Hippocampal formation (tissue), 2 donors: Measurements from ENCODE around the gene IL10RB.
"Not testable (repeated sequence)": the region's sequence is repeated elsewhere in the genome, so short reads cannot be mapped to it uniquely, and the experiment has no call there.

ENCODE experiments used
- DNase-seq, 2 donors: peaks; one replicate each; lab custom pipeline; 2025; lab: John Stamatoyannopoulos, UW

IL10RB gene

DNA sequence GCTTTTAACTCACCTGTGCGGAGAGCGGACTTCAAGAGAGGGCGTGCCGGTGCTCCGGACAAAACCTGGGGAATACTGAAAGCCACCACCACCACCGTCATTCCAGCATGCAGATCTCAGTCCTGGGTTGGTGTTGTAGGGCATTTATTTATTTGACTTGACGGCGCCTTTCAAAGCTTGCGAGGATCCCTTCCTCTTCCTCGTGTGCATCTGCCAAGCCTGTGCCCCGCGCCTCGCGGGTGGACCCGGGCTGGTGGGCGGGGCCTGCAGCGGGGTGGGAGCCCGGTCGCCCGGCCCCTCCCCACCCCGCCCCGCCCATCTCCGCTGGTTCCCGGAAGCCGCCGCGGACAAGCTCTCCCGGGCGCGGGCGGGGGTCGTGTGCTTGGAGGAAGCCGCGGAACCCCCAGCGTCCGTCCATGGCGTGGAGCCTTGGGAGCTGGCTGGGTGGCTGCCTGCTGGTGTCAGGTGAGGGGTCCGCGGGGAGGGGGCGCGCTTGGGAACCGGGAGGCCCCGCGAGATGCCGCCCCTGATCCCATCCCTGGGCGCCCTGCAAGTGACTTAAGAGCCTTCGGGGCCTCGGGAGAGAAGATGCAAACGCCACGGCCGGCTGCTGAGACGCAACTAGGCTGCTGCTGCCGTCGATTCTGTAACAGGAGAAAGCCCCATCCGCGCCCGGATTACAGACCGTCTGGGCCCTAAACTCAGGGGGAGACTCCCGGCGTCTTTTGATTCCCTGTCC lies at the start of gene IL10RB:
TSS of gene IL10RB (plus strand) at position 318 of the 739 bp plus-strand sequence. CDS start at position 417, 99 bp downstream.
- peak; percentile 25 to 63 for DNase-seq

DNA sequence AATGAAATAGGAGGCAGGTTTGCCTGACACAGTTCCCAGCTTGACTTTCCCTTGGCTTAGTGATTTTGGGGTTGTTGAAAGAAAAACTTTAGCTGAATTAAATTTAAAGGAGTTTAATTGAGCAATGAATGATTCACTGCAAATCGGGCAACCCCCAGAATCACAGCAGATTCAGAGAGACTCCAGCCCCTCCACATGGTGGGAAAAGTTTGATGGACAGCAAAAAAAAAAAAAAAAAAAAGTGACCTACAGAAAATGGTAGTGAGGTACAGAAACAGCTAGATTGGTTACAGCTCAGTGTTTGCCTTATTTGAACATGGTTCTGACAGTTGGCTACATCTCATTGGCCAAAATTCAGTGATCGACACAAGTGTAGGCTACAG lies 49.0 kb upstream of the IL10RB start:
- no peak for DNase-seq

DNA sequence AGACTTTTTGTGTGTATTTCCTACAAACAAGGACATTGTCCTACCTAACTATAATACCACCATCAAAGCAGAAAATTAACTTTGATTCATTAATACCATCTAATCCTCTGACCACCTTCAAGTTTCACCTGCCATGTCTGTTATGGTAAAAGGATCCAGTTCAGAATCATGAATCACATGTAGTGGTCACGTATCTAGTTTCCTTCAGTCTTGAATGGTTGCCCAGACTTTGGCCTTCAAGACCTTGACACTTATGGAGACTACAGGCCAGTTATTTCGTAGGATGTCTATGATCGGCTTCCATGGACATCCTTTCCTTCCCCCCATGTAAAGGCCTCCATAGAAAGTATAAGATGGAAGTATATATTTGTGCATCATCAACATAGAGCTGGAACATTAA lies 46.9 kb upstream of the IL10RB start:
- DNase-seq, result no peak

DNA sequence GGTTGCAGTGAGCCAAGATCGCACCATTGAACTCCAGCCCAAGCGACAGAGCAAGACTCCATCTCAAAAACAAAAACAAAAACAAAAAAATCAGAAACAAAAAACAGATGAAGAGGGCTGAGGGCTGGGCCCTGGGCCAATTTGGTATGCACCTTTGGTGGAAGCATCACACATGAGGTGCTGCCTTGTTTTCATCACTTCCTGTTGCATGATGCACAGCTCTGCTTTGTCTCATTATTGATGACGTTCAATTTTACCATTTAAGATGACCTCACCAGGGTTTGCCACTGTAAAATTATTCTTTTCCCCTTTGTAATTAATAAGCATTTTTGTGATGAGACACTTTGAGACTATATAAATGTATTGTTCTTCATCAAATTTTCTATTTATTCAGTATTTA lies 46.2 kb upstream of the IL10RB start:
- no peak for DNase-seq

- DNase-seq, result not testable (repeated sequence)
Measured at GRCh38 chr21:33225376-33225775, 40.8 kb upstream of the IL10RB start.

DNA sequence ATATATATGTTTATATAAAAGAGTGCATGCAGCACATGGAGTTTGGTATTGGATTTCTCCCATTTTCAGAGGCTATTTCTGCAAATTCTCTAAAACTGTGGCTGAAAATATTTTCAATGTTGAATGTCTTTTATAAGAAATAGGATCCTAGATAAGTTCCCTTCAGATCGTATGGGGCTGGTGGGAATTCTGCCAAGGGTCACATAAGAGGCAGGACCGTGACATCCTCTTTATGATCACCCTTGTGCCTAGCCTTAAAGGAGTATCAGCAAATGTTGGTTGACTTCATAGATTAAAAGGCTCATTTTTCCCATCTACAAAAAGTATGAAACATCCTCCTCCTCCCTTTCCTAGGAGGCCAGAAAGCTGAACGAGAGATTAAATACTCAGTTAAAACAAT lies 37.7 kb upstream of the IL10RB start:
- no peak for DNase-seq

GRCh38 chr21:33229099-33229783 lies 36.9 kb upstream of the IL10RB start:
- no peak for DNase-seq

- DNase-seq, result peak; percentile 42 to 74
Measured at GRCh38 chr21:33229784-33230544, 36.2 kb upstream of the IL10RB start, which contains the start of gene IFNAR2. IFNAR2 (plus strand) TSS chr21:33229938; CDS start chr21:33241923, 11,985 bp downstream.

DNA sequence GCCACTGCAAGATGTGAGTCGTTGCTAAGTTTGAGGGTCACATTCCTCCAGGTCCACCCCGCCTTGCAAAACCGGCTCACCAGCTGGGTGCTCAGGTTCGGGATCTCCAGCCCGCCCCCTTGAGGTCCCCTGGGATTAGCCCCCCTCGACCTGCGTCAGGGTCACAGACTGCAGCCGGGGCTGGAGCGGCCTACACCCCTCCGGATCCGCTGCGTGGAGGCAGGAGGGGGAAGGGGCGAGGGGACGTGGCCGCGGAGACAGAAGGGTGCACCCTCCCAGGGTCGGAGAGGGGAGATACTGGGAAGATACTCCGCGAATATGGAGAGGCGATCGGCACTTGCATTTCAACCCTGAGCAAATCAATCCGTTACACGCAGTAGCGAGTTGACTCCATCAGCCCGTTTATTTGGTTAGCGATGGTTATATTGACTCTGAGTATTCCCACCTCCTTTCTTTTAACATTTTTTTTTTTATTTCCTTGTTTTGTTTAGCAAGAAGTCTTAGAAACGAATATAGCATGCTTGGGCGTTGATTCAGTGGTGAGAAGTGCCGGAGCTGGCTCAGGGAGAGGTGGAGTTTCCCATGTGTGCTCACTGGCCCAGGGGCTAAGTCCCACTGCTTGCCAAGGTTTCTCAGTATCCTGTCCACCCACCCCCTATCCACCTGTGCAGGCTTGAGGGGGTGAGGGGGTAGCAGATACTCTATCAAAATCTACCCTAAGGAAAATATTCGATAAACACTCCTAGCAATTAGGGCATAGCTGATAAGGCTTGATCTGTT lies 35.4 kb upstream of the IL10RB start:
- DNase-seq, result peak; percentile 8 to 28

- DNase-seq, result no peak
Measured at GRCh38 chr21:33231526-33231925, 34.6 kb upstream of the IL10RB start.

- no peak for DNase-seq
Measured at GRCh38 chr21:33232291-33233034, 33.7 kb upstream of the IL10RB start.

- DNase-seq, result no peak
Measured at GRCh38 chr21:33234635-33235520, 31.3 kb upstream of the IL10RB start.

DNA sequence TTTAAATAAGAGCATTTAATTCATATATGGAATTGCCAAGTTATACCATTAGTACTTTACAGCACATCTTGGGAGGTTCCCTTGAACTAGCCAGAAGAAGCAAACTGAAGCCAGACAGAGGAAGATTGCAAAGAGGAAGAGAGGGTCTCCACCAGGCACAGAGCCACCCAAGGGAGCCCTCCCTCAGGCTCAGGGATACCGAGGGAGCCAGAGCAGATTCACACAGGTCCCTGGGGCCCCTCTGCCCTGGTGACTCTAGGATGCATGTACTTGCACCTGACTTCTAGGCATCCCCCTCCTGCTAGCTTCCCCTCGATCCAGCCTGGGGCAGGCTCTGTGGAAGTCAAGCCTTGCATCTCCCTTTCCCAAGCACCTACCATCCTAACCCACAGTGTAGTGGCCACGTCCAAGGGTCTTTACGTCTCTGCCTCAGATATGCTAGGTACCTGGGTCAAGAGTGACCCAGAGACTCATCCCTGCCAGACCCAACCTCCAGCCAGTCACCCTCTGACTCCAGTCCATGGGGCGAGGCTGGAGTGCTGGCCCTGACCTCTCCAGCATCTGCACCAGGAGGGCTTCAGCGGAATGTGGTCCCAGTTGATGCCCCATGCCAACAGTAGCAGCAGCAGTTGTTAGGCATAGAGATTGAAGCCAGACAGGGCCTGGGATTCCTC lies 30.0 kb upstream of the IL10RB start:
- DNase-seq, result no peak

GRCh38 chr21:33236766-33237165 lies 29.4 kb upstream of the IL10RB start:
- no peak for DNase-seq

DNA sequence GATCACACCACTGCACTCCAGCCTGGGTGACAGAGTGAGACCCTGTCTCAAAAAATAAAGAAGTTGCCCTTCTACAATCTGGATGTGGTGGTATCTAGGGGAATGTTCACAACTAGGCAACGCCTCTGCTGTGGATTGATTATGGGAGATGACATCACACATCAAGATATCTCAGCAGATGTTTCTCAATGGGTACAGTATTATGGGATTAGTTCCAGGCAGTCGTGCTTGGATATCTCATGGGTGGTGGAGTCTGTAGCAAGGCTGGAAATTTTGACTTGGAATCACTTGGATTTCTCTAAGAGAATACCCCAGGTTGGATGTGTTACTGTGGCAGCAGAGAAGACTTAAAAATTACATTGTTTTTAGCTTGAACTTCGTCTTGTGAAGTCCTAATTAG lies 28.7 kb upstream of the IL10RB start:
- DNase-seq, result no peak

DNA sequence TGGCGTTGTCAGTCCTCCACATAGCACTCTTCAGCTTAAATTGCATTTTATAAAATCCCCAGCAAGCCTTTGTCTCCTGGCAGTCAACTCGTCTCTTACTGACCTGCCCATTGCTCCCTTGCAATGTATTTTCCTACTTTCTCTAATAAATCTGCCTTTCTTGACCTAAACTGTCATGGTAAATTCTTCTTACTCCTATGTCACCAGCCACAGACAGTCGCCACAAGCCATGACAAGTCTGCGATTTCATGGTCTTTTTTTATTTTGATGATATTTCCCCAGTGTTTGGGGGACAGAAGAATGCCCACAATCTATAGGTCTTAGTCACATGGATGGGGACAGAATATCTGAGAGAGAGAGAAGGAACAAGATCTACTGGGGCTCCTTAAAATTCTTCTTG lies 28.0 kb upstream of the IL10RB start:
- no peak for DNase-seq

- no peak for DNase-seq
Measured at GRCh38 chr21:33238565-33239255, 27.5 kb upstream of the IL10RB start.

- not testable (repeated sequence) for DNase-seq
Measured at GRCh38 chr21:33239559-33240127, 26.5 kb upstream of the IL10RB start.

- DNase-seq, result no peak
Measured at GRCh38 chr21:33240404-33240803, 25.8 kb upstream of the IL10RB start.
